Prostate gland (tissue), 2 donors: ENCODE data around the gene CD164. TPM values are rescaled to one million over a fixed set of nuclear protein-coding genes. Genes with fewer than 3 reads are reported as not detected.

ENCODE experiments used
- DNase-seq: peaks from one replicate; pipeline ENCODE4 v3.0.0-alpha.2; 2019; ENCODE audit warnings: low spot score
- H3K27ac ChIP-seq, 2 donors: fragments of 200-600 bp; sonication (generic); 2 replicates each; pipeline ENCODE4 v1.5.1; 2017 to 2019
- H3K27me3 ChIP-seq: fragments of 200-600 bp; sonication (generic); replicated peaks from 2 replicates; pipeline ENCODE4 v1.5.1; 2019; ENCODE audit not compliant: insufficient read depth
- H3K36me3 ChIP-seq, 2 donors: fragments of 200-600 bp; sonication (generic); 1 replicate in 1 of 2; 2 replicates in 1 of 2; pipeline versions ENCODE4 v1.5.1 to v1.8.1; 2017 to 2019
- H3K4me1 ChIP-seq: fragments of 200-600 bp; sonication (generic); replicated peaks from 2 replicates; pipeline ENCODE4 v1.5.1; 2019
- H3K4me3 ChIP-seq, 2 donors: fragments of 200-600 bp; sonication (generic); 2 replicates each; pipeline ENCODE4 v1.5.1; 2017 to 2019
- H3K9me3 ChIP-seq: fragments of 200-600 bp; sonication (generic); 2 replicates; pipeline ENCODE4 v1.5.1; 2017
- POLR2A ChIP-seq: fragments of 450-650 bp; IDR thresholded peaks from one replicate; pipeline ENCODE4 v1.6.1; 2016; ENCODE audit warnings: antibody characterized with exemption, mild to moderate bottlenecking
- POLR2AphosphoS5 ChIP-seq: sonication (generic); formaldehyde crosslinking; IDR thresholded peaks from one replicate; pipeline ENCODE4 v1.6.1; 2017; ENCODE audit warnings: antibody characterized with exemption
- WGBS: methylation state at CpG from one replicate; pipeline ENCODE4 v1.1.5; 2018; 5-methylcytosine and 5-hydroxymethylcytosine counted together
- intact Hi-C: fragments of 100-400 bp; cut with DNase I; formaldehyde crosslinking; loops from one replicate; pipeline ENCODE4 v1.14.2; 2022
- total RNA-seq, 2 donors: library from RNA; depleted of rRNA; stranded (reverse); fragments of >200 nt; gene quantifications; one replicate each; pipeline ENCODE4 v1.1.0, GENCODE V29; 2016
- TF ChIP-seq, protein P1 (sequence below), 4 experiments: fragments of 200-600 bp in 2 of 4; fragments of 450-650 bp in 2 of 4; sonication (generic) in 2 of 4; IDR thresholded peaks; 1 replicate in 3 of 4; 2 replicates in 1 of 4; pipeline ENCODE4 v1.5.1; 2016 to 2019; ENCODE audit warnings: antibody characterized with exemption in 4 of 4, mild to moderate bottlenecking in 2 of 4, moderate library complexity in 2 of 4

The CD164 gene
- total RNA-seq, 2 donors from 2014 or later = 202 to 230 TPM

DNA sequence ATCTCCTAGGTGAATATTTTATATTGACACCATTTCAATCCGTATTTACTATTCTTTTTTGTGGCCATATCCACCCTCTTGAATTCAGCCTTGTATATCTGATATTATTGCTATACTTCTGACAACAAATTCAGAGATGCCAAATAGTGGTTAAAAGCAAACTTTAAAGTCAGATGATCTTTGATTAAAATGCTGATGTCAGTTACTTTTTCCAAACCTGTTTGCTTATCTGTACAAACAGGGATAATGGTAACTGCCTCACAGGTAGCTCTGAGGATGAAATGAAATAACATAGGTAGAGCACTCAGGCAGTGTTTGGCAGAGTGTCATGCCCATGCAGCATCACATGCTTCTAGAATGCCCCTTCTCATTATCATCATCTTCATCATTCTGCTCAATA is 38.9 kb upstream of the CD164 start:
- no peak overlapping the region for H3K27ac ChIP-seq
- intact Hi-C loops = no loop called here
- no peak for DNase-seq
- no peaks in the 10 kb centered on the region for H3K4me1 ChIP-seq
- H3K9me3 ChIP-seq = no peaks in the 10 kb centered on the region
- TF ChIP-seq, protein P1, sequence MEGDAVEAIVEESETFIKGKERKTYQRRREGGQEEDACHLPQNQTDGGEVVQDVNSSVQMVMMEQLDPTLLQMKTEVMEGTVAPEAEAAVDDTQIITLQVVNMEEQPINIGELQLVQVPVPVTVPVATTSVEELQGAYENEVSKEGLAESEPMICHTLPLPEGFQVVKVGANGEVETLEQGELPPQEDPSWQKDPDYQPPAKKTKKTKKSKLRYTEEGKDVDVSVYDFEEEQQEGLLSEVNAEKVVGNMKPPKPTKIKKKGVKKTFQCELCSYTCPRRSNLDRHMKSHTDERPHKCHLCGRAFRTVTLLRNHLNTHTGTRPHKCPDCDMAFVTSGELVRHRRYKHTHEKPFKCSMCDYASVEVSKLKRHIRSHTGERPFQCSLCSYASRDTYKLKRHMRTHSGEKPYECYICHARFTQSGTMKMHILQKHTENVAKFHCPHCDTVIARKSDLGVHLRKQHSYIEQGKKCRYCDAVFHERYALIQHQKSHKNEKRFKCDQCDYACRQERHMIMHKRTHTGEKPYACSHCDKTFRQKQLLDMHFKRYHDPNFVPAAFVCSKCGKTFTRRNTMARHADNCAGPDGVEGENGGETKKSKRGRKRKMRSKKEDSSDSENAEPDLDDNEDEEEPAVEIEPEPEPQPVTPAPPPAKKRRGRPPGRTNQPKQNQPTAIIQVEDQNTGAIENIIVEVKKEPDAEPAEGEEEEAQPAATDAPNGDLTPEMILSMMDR (IDR thresholded peaks at IDR 0.05) = no peak
- TF ChIP-seq POLR2A (no peak), POLR2AphosphoS5 (no peak)
- 72% methylated on average over 1 of the region's 1 CpG for WGBS
- no peaks in the 10 kb centered on the region for H3K27me3 ChIP-seq
- no peaks in the 10 kb centered on the region for H3K36me3 ChIP-seq
- no peak overlapping the region for H3K4me3 ChIP-seq

DNA sequence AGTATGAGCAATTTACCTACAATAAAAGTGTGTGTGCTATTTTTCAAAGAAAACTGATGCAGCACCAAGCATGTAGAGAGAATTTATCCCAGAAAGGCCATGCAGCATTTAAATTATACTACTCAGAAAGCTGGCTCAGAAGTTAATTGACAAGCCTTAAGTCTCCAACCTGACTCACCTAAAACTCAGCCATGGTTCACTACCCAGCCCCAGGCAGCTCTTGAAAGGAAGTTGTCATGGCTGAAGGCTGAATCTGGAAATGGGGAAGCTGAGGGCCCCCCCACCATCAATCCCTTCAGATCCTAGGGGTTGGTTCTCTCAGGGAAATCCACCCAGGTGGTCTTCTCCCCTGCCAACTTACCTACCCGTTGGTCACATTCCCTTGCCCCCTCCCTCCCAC is 38.5 kb upstream of the CD164 start:
- H3K4me3 ChIP-seq = no peak overlapping the region
- 32% methylated on average over 1 of the region's 1 CpG for WGBS
- no peaks in the 10 kb centered on the region for H3K36me3 ChIP-seq
- DNase-seq = no peak
- TF ChIP-seq POLR2A = no peak
- TF ChIP-seq, protein P1 (IDR thresholded peaks at IDR 0.05) = no peak
- no peak for TF ChIP-seq POLR2AphosphoS5
- H3K9me3 ChIP-seq = no peaks in the 10 kb centered on the region
- H3K27ac ChIP-seq = no peak overlapping the region
- intact Hi-C loops = no loop called here
- H3K27me3 ChIP-seq = no peaks in the 10 kb centered on the region
- H3K4me1 ChIP-seq = no peaks in the 10 kb centered on the region

DNA sequence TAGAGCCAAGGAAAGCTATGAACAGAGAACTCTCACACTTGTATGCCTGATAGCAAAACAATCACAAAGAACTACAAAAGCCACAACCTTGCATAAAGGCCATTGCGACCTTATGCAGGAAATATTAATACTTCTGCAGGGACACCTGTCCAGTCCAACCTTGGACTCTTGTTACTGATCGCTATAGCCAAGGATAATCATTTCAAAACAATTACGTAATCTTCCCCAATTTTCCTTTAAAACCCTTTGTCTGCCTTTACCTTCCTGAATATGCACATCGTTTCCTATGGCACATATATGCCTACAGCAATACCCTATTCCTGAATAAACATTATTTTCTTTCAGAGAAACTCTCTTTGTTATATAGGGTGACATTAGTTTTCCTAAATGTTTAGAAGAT is 35.4 kb upstream of the CD164 start:
- 95% methylated on average over 4 of the region's 4 CpGs for WGBS
- Histone ChIP-seq H3K9me3 (no peaks in the 10 kb centered on the region), H3K36me3 (no peaks in the 10 kb centered on the region), H3K27me3 (no peaks in the 10 kb centered on the region), H3K4me3 (no peak overlapping the region), H3K4me1 (no peaks in the 10 kb centered on the region), H3K27ac (no peak overlapping the region)
- TF ChIP-seq, protein P1 (IDR thresholded peaks at IDR 0.05) = no peak
- no peak for TF ChIP-seq POLR2AphosphoS5
- TF ChIP-seq POLR2A = no peak
- no peak for DNase-seq
- intact Hi-C loops = no loop called here

DNA sequence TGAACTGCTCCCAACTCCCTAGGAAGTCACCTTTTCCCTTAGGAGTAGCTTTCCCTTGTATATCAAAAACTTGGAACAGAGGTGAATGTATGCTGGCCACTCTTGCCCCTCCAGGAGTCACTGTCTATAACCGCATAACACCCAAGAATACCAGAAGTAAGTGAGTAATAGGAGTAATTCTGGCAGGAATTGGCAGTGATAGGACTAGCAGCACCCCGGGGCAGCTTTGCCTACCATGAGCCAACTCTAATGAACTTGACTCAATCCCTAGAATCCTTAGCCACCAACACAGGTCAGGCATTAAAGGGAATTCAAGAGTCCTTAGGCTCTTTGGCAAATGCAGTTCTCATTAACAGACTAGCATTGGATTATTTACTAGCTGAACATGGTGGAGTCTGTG is 28.8 kb upstream of the CD164 start:
- Histone ChIP-seq H3K4me1 (no peaks in the 10 kb centered on the region), H3K27me3 (no peaks in the 10 kb centered on the region), H3K27ac (no peak overlapping the region), H3K9me3 (no peaks in the 10 kb centered on the region), H3K36me3 (no peaks in the 10 kb centered on the region), H3K4me3 (no peak overlapping the region)
- WGBS = 95% methylated on average over 2 of the region's 2 CpGs
- DNase-seq = no peak
- TF ChIP-seq, protein P1 (IDR thresholded peaks at IDR 0.05) = no peak
- intact Hi-C loops = no loop called here

DNA sequence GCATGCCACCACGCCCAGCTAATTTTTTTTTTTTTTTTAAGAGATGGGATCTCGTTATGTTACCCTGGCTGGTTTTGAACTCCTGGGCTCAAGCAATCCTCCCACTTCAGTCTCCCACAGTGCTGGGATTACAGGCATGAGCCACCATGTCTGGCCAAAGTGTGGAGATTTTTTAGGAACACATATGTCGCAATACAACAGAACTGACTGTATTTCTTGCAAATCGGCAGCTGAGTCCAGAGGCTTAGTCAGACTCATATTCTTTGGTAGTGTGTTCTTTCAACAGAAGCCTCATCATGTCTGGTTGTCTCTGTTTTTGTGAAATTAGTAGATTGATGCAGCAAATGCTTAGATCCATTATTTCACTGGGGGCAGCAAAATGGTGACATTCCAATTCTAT is 23.9 kb upstream of the CD164 start:
- DNase-seq = no peak
- TF ChIP-seq POLR2A = no peak
- TF ChIP-seq POLR2AphosphoS5 = no peak
- TF ChIP-seq, protein P1 (IDR thresholded peaks at IDR 0.05) = no peak
- H3K27me3 ChIP-seq = no peaks in the 10 kb centered on the region
- no peak overlapping the region for H3K4me3 ChIP-seq
- 89% methylated on average over 4 of the region's 4 CpGs for WGBS
- H3K9me3 ChIP-seq = no peaks in the 10 kb centered on the region
- H3K4me1 ChIP-seq = no peaks in the 10 kb centered on the region
- intact Hi-C loops = no loop called here
- no peak overlapping the region for H3K27ac ChIP-seq
- no peaks in the 10 kb centered on the region for H3K36me3 ChIP-seq
